Sigmoid colon (tissue), 7 donors: ENCODE measurements around the gene TCERG1L. TPM values are rescaled to one million over a fixed set of nuclear protein-coding genes. Genes with fewer than 3 reads are reported as not detected.

Source experiments
- DNase-seq: peaks from one replicate; pipeline ENCODE4 v3.0.0-alpha.2; 2019
- H3K27ac ChIP-seq, 4 donors: fragments of 200-600 bp; sonication (generic); one replicate each; pipeline ENCODE4 v1.5.1; 2016 to 2019; ENCODE audit warnings: mild to moderate bottlenecking in 1 of 4
- H3K27me3 ChIP-seq, 3 donors: fragments of 200-600 bp; sonication (generic); one replicate each; pipeline ENCODE4 v1.5.1; 2019; ENCODE audit warnings: mild to moderate bottlenecking in 1 of 3
- H3K36me3 ChIP-seq, 4 donors: fragments of 200-600 bp; sonication (generic); one replicate each; pipeline ENCODE4 v1.5.1; 2016 to 2019
- H3K4me1 ChIP-seq, 4 donors: fragments of 200-600 bp; sonication (generic); one replicate each; pipeline ENCODE4 v1.5.1; 2017 to 2019
- H3K4me3 ChIP-seq, 4 donors: fragments of 200-600 bp; sonication (generic); one replicate each; pipeline ENCODE4 v1.5.1; 2017 to 2019; ENCODE audit warnings: mild to moderate bottlenecking in 2 of 4, moderate library complexity in 1 of 4
- H3K9me3 ChIP-seq, 4 donors: fragments of 200-600 bp in 3 of 4; sonication (generic) in 3 of 4; one replicate each; pipeline versions ENCODE4 v1.5.1 to v1.6.1; 2013 to 2019
- EP300 ChIP-seq, 4 donors: sonication (generic); formaldehyde crosslinking; IDR thresholded peaks; one replicate each; pipeline ENCODE4 v1.6.1; 2017; ENCODE audit warnings: antibody characterized with exemption in 4 of 4
- POLR2A ChIP-seq, 2 donors: fragments of 450-650 bp; IDR thresholded peaks; one replicate each; pipeline ENCODE4 v1.6.1; 2016; ENCODE audit warnings: antibody characterized with exemption in 2 of 2, mild to moderate bottlenecking in 2 of 2, moderate library complexity in 2 of 2
- POLR2AphosphoS5 ChIP-seq, 4 donors: sonication (generic); formaldehyde crosslinking; IDR thresholded peaks; one replicate each; pipeline ENCODE4 v1.6.1; 2017; ENCODE audit warnings: antibody characterized with exemption in 4 of 4
- WGBS, 2 donors: extraction: QIAGEN DNeasy Blood & Tissue Kit; methylation state at CpG; one replicate each; pipeline ENCODE4 v1.1.7; 2013; 5-methylcytosine and 5-hydroxymethylcytosine counted together
- intact Hi-C: fragments of 100-400 bp; cut with DNase I; formaldehyde crosslinking; loops from one replicate; pipeline ENCODE4 v1.15.1; 2023
- polyA plus RNA-seq, 3 donors: library from polyadenylated mRNA; stranded (reverse); fragments of 200-250 nt; gene quantifications; one replicate each; pipeline ENCODE4 v1.2.3, GENCODE V29; 2013
- total RNA-seq, 4 donors: library from RNA; depleted of rRNA; stranded (reverse); fragments of >200 nt; gene quantifications; one replicate each; pipeline ENCODE4 v1.1.0, GENCODE V29; 2016
- TF ChIP-seq, protein P1 (sequence below), 4 experiments: fragments of 450-650 bp in 3 of 4; fragments of 200-600 bp in 1 of 4; IDR thresholded peaks; one replicate each; pipeline ENCODE4 v1.5.1; 2016 to 2019; ENCODE audit warnings: antibody characterized with exemption in 4 of 4, mild to moderate bottlenecking in 3 of 4, moderate library complexity in 2 of 4
- donor health status: healthy with polysubstance abuse.
- donor health status: Bipolar disorder and iron deficiency.
- donor health status: healthy.

TCERG1L gene
- total and polyA plus RNA-seq, 7 donors: under 0.01 to 0.55 (median 0.10) TPM; not detected in 4

DNA sequence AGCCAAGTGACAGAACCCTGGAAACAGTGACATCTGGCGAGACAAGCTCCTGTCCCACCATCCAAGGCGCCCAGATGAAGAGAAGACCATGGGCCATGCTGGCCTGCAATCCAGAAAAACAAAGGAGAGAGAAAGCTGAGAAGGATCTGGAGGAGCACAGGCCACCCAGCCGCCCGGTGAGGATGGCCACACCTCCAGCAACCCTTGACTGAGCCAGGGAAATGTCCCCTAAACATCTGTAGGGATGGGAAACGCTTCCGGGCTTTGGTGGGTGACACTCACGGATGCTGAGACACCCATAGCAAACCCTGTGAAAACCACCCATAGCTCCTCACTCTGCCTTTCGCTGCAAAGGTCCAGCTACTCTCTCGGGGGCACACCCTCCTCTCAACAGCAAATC is 32.0 kb downstream of the TCERG1L start:
- WGBS, 2 donors: 78 to 85% methylated on average over 9 of the region's 9 CpGs
- DNase-seq: no peak
- Histone ChIP-seq H3K4me3 (no peak overlapping the region), H3K4me1 (no peaks in the 10 kb centered on the region), H3K36me3 (no peaks in the 10 kb centered on the region), H3K9me3 (no peaks in the 10 kb centered on the region), H3K27me3 (no peaks in the 10 kb centered on the region), H3K27ac (no peak overlapping the region)
- intact Hi-C loops: no loop called here
- TF ChIP-seq POLR2AphosphoS5 (IDR thresholded peaks at IDR 0.05): no peak
- no peak for TF ChIP-seq POLR2A (IDR thresholded peaks at IDR 0.05)
- TF ChIP-seq, protein P1, sequence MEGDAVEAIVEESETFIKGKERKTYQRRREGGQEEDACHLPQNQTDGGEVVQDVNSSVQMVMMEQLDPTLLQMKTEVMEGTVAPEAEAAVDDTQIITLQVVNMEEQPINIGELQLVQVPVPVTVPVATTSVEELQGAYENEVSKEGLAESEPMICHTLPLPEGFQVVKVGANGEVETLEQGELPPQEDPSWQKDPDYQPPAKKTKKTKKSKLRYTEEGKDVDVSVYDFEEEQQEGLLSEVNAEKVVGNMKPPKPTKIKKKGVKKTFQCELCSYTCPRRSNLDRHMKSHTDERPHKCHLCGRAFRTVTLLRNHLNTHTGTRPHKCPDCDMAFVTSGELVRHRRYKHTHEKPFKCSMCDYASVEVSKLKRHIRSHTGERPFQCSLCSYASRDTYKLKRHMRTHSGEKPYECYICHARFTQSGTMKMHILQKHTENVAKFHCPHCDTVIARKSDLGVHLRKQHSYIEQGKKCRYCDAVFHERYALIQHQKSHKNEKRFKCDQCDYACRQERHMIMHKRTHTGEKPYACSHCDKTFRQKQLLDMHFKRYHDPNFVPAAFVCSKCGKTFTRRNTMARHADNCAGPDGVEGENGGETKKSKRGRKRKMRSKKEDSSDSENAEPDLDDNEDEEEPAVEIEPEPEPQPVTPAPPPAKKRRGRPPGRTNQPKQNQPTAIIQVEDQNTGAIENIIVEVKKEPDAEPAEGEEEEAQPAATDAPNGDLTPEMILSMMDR (IDR thresholded peaks at IDR 0.05): no peak
- TF ChIP-seq EP300 (IDR thresholded peaks at IDR 0.05): no peak

DNA sequence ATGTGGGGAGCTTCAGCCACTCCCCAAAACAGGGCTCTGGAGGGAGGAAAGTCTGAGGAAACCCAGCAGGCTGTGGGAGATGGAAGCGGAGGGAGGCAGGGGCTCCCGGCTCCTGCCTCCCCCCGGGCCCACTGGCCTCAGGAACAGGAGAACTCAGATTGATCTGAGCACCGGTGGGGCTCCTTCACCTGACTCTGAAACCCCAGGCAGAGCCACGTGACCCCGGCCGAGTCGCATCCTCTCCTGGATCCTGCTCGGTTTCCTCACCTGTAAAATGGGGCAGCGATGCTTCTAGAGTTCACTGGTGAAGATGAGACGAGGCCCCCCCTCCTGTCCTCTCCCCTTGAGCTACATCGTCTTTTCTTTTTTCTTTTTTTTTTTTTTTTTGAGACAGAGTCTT is 33.6 kb downstream of the TCERG1L start:
- intact Hi-C loops: no loop called here
- Histone ChIP-seq H3K27me3 (no peaks in the 10 kb centered on the region), H3K27ac (no peak overlapping the region), H3K4me1 (no peaks in the 10 kb centered on the region), H3K4me3 (no peak overlapping the region), H3K36me3 (no peaks in the 10 kb centered on the region), H3K9me3 (no peaks in the 10 kb centered on the region)
- no peak for DNase-seq
- 84 to 87% methylated on average over 12 of the region's 12 CpGs for WGBS, 2 donors
- TF ChIP-seq POLR2A (IDR thresholded peaks at IDR 0.05) (no peak), POLR2AphosphoS5 (IDR thresholded peaks at IDR 0.05) (no peak), EP300 (IDR thresholded peaks at IDR 0.05) (no peak)
- TF ChIP-seq, protein P1 (IDR thresholded peaks at IDR 0.05): no peak

DNA sequence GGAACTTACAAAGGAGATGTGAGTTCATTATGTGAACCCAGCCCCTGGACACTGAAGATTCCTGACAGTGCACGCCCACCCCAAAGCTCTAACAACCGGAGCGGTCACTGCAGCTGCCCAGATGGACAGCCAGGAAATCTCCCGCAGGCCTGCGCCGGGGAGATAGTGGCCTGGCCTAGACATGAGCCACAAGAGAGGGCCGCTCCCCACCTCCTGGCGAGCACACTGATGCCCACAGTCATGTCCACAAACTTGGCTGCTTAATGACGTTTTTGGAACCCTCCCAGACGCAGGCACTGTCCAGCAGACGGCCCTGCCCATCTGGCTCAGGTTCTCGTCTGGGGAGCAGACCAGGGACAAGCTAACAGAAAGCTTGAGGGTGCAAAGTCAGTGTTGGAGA is 34.2 kb downstream of the TCERG1L start:
- no peaks in the 10 kb centered on the region for H3K9me3 ChIP-seq
- intact Hi-C loops: no loop called here

DNA sequence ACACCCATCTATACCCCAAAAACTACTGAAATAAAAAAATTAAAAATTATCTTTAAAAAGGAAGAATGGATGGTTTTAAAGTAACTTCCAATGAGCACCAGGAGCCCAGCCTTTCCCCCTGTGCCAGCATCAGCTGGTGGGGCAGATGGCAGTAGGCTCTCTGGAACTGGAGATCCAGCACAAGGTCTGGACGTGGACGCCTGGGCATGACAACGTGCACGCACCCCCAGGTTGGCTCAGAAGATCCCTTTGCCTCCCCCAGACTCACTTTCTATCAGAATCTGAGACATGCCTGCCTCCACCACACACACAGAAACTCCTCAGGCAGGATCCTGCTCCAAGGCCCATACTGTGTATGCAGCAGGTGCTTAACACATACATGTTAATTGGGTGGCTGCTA is 35.8 kb downstream of the TCERG1L start:
- no peak for DNase-seq
- Histone ChIP-seq H3K27ac (no peak overlapping the region), H3K4me1 (no peaks in the 10 kb centered on the region)

More for the DNA sequence above, 34.2 kb downstream of the TCERG1L start:
- 68 to 70% methylated on average over 12 of the region's 12 CpGs for WGBS, 2 donors
- H3K27ac ChIP-seq: no peak overlapping the region
- TF ChIP-seq EP300 (IDR thresholded peaks at IDR 0.05) (no peak), POLR2A (IDR thresholded peaks at IDR 0.05) (no peak), POLR2AphosphoS5 (IDR thresholded peaks at IDR 0.05) (no peak)
- TF ChIP-seq, protein P1 (IDR thresholded peaks at IDR 0.05): no peak
- DNase-seq: no peak
- H3K36me3 ChIP-seq: no peaks in the 10 kb centered on the region
- no peaks in the 10 kb centered on the region for H3K27me3 ChIP-seq
- H3K4me1 ChIP-seq: no peaks in the 10 kb centered on the region
- no peak overlapping the region for H3K4me3 ChIP-seq

More for the DNA sequence above, 35.8 kb downstream of the TCERG1L start:
- 83% methylated on average over 4 of the region's 4 CpGs for WGBS, 2 donors
- TF ChIP-seq POLR2A (IDR thresholded peaks at IDR 0.05): no peak
- TF ChIP-seq, protein P1 (IDR thresholded peaks at IDR 0.05): no peak
- TF ChIP-seq EP300 (IDR thresholded peaks at IDR 0.05): no peak
- TF ChIP-seq POLR2AphosphoS5 (IDR thresholded peaks at IDR 0.05): no peak
- Histone ChIP-seq H3K9me3 (no peaks in the 10 kb centered on the region), H3K36me3 (no peaks in the 10 kb centered on the region), H3K27me3 (no peaks in the 10 kb centered on the region), H3K4me3 (no peak overlapping the region)
- intact Hi-C loops: no loop called here
